Hematopoietic multipotent progenitor cell treated with erythropoietin and hydrocortisone succinate and interleukin-3 and kit ligand, for 4 days (in vitro differentiated cells): ENCODE data around the gene FRS3.

Experiments used
- DNase-seq: peaks from one replicate; pipeline ENCODE4 v3.0.0-alpha.2; 2015

Gene FRS3

GRCh38 chr6:41739041-41739440, 40.7 kb downstream of the FRS3 start:
- no peak for DNase-seq

GRCh38 chr6:41737591-41738130, 42.0 kb downstream of the FRS3 start:
- no peak for DNase-seq

- DNase-seq = no peak
Observed at GRCh38 chr6:41736800-41737555, 42.7 kb downstream of the FRS3 start.

GRCh38 chr6:41736186-41736733, 43.4 kb downstream of the FRS3 start:
- DNase-seq = no peak

GRCh38 chr6:41735427-41736185, 44.1 kb downstream of the FRS3 start, which contains the start of gene TFEB:
TFEB (minus strand) TSS chr6:41735608; CDS start chr6:41691213, 44,395 bp downstream.
- peak; percentile 95 for DNase-seq

GRCh38 chr6:41734666-41735426, 44.9 kb downstream of the FRS3 start:
- DNase-seq = peak; percentile 55

- DNase-seq = peak; percentile 70
Observed at GRCh38 chr6:41733707-41734665, 45.7 kb downstream of the FRS3 start.

GRCh38 chr6:41733360-41733706, 46.4 kb downstream of the FRS3 start:
- no peak for DNase-seq

GRCh38 chr6:41732591-41733359, 46.9 kb downstream of the FRS3 start:
- peak; percentile 20 for DNase-seq

GRCh38 chr6:41732149-41732548, 47.6 kb downstream of the FRS3 start:
- no peak for DNase-seq

- no peak for DNase-seq
Observed at GRCh38 chr6:41731561-41732086, 48.1 kb downstream of the FRS3 start.

- DNase-seq = peak; percentile 65
Observed at GRCh38 chr6:41730531-41731436, 48.9 kb downstream of the FRS3 start.

- no peak for DNase-seq
Observed at GRCh38 chr6:41729624-41730023, 50.1 kb downstream of the FRS3 start.

GRCh38 chr6:41728954-41729353, 50.7 kb downstream of the FRS3 start:
- DNase-seq = no peak

- no peak for DNase-seq
Observed at GRCh38 chr6:41728073-41728936, 51.4 kb downstream of the FRS3 start.

- DNase-seq = no peak
Observed at GRCh38 chr6:41727705-41728072, 52.0 kb downstream of the FRS3 start.

GRCh38 chr6:41726876-41727275, 52.8 kb downstream of the FRS3 start:
- DNase-seq = no peak
